KMS-11 (cell line): ENCODE results near the gene ZNF275.

Experiments
- H2AFZ ChIP-seq: fragments of 200-600 bp; sonication (generic); 2 replicates; pipeline ENCODE4 v1.6.1; 2016; ENCODE audit warnings: antibody characterized with exemption, mixed run types, low read depth
- H3K27ac ChIP-seq: fragments of 200-600 bp; sonication (generic); 2 replicates; pipeline ENCODE4 v1.6.1; 2016; ENCODE audit warnings: mild to moderate bottlenecking, mixed run types
- H3K27me3 ChIP-seq: fragments of 200-600 bp; sonication (generic); 2 replicates; pipeline ENCODE4 v1.6.1; 2017; ENCODE audit warnings: mild to moderate bottlenecking, low read depth, mixed run types, moderate library complexity; ENCODE audit not compliant: insufficient read depth
- H3K36me3 ChIP-seq: fragments of 200-600 bp; sonication (generic); 2 replicates; pipeline ENCODE4 v1.6.1; 2017; ENCODE audit warnings: mild to moderate bottlenecking, mixed run types; ENCODE audit not compliant: insufficient read depth
- H3K4me1 ChIP-seq: fragments of 200-600 bp; sonication (generic); 2 replicates; pipeline ENCODE4 v1.6.1; 2016; ENCODE audit warnings: mild to moderate bottlenecking, low read depth, mixed run types; ENCODE audit not compliant: poor library complexity, severe bottlenecking
- H3K4me2 ChIP-seq: fragments of 200-600 bp; sonication (generic); 2 replicates; pipeline ENCODE4 v1.7.0; 2016; ENCODE audit warnings: mild to moderate bottlenecking, mixed run types
- H3K4me3 ChIP-seq: fragments of 200-600 bp; sonication (generic); IDR thresholded peaks from 2 replicates; pipeline ENCODE4 v1.6.1; 2017; ENCODE audit warnings: low read depth, low read length, mixed read lengths; ENCODE audit not compliant: insufficient read depth
- H3K79me2 ChIP-seq: fragments of 200-600 bp; sonication (generic); 2 replicates; pipeline ENCODE4 v1.6.1; 2016; ENCODE audit warnings: low read depth, mixed run types; ENCODE audit not compliant: insufficient read depth
- H3K9ac ChIP-seq: fragments of 200-600 bp; sonication (generic); 2 replicates; pipeline ENCODE4 v1.6.1; 2016; ENCODE audit warnings: mild to moderate bottlenecking, mixed run types
- H4K20me1 ChIP-seq: fragments of 200-600 bp; sonication (generic); 2 replicates; pipeline ENCODE4 v1.6.1; 2016; ENCODE audit warnings: mild to moderate bottlenecking, mixed run types; ENCODE audit not compliant: insufficient read depth
- TF ChIP-seq, protein P1 (sequence below): fragments of 200-600 bp; sonication (generic); conservative IDR thresholded peaks from 2 replicates; pipeline ENCODE4 v1.6.1; 2017; ENCODE audit warnings: low read depth, mild to moderate bottlenecking, antibody characterized with exemption, low read length, moderate library complexity, mixed read lengths

Gene ZNF275

DNA sequence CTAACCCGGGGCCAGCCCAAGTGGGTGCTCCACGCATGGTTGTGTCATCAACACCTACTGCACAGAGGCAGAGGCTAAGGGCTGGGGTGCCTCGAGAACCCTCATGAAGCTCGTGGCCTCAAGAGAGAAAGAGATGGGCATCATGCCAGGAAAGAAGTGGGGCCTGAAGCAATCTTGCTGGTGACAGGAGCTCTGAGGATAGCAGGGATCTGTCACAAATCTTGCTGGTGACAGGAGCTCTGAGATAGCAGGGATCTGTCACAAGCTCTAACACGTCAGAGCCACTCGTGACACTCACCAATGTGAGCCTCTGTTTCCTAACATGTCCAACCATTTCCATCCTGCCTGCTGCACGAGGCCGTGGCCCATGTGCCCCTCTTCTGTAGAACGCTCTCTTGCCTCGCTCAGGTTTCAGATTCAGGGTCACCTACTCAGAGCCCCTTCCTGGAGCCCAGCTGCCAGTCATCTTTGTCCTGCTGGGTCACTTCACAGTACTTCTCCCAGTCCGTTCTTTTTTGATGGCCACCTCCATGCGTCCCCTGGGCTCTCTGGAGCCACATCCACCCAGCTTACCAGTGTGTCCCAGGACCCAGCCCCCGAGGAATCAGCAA is 46.1 kb downstream of the ZNF275 start:
- no peaks in the 10 kb centered on the region for H3K4me1 ChIP-seq
- no peaks in the 10 kb centered on the region for H3K36me3 ChIP-seq
- H4K20me1 ChIP-seq: no peaks in the 10 kb centered on the region
- no peak overlapping the region for H3K4me2 ChIP-seq
- H2AFZ ChIP-seq: no peak overlapping the region
- no peak overlapping the region for H3K9ac ChIP-seq
- H3K79me2 ChIP-seq: no peaks in the 10 kb centered on the region
- H3K4me3 ChIP-seq: no peak overlapping the region
- no peak overlapping the region for H3K27ac ChIP-seq
- TF ChIP-seq, protein P1, sequence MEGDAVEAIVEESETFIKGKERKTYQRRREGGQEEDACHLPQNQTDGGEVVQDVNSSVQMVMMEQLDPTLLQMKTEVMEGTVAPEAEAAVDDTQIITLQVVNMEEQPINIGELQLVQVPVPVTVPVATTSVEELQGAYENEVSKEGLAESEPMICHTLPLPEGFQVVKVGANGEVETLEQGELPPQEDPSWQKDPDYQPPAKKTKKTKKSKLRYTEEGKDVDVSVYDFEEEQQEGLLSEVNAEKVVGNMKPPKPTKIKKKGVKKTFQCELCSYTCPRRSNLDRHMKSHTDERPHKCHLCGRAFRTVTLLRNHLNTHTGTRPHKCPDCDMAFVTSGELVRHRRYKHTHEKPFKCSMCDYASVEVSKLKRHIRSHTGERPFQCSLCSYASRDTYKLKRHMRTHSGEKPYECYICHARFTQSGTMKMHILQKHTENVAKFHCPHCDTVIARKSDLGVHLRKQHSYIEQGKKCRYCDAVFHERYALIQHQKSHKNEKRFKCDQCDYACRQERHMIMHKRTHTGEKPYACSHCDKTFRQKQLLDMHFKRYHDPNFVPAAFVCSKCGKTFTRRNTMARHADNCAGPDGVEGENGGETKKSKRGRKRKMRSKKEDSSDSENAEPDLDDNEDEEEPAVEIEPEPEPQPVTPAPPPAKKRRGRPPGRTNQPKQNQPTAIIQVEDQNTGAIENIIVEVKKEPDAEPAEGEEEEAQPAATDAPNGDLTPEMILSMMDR: no peak
- no peaks in the 10 kb centered on the region for H3K27me3 ChIP-seq

- H3K79me2 ChIP-seq: no peaks in the 10 kb centered on the region
- H3K4me2 ChIP-seq: no peak overlapping the region
- no peaks in the 10 kb centered on the region for H3K27me3 ChIP-seq
- no peak overlapping the region for H3K9ac ChIP-seq
- no peak overlapping the region for H2AFZ ChIP-seq
- no peak overlapping the region for H3K4me3 ChIP-seq
- H3K36me3 ChIP-seq: no peaks in the 10 kb centered on the region
- TF ChIP-seq, protein P1: no peak
- no peak overlapping the region for H3K27ac ChIP-seq
- H3K4me1 ChIP-seq: no peaks in the 10 kb centered on the region
- H4K20me1 ChIP-seq: no peaks in the 10 kb centered on the region
Observed at GRCh38 chrX:153380691-153381090, 46.7 kb downstream of the ZNF275 start.

GRCh38 chrX:153381684-153382532 is 48.0 kb downstream of the ZNF275 start:
- no peak overlapping the region for H2AFZ ChIP-seq
- no peaks in the 10 kb centered on the region for H3K27me3 ChIP-seq
- H3K4me1 ChIP-seq: no peaks in the 10 kb centered on the region
- H4K20me1 ChIP-seq: no peaks in the 10 kb centered on the region
- no peak overlapping the region for H3K9ac ChIP-seq
- H3K36me3 ChIP-seq: no peaks in the 10 kb centered on the region
- H3K27ac ChIP-seq: no peak overlapping the region
- no peak overlapping the region for H3K4me2 ChIP-seq
- H3K4me3 ChIP-seq: no peak overlapping the region
- TF ChIP-seq, protein P1: no peak
- no peaks in the 10 kb centered on the region for H3K79me2 ChIP-seq

DNA sequence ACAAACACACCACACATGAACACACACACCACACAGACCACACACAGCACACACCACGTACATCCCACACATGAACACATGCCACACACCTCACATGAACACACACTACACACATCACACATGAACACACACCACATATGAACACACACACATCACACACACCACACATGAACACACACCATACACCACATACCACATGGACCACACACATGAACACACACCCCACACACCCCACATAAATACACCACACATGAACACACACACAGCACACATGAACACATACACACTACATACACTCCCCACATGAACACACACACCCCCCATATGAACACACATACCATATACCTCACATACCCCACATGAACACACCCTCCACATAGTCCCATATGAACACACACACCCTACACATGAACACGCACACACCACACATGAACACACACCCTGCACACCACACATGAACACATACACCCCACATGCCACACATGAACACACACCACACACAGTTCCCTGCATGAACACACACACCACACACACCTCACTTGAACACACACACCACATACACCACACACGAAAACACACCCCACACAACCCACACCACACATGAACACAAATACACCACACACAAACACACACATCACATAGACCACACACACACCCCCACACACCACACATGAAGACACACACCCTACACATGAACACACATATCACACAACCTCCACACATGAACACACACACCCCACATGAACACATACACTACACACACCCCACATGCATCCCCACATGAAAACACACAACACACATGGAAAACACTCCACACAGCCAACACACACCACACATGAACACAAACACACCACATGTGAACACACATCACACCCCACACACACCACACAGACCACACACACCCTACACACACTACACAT is 48.9 kb downstream of the ZNF275 start:
- Histone ChIP-seq H3K36me3 (no peaks in the 10 kb centered on the region), H3K27ac (no peak overlapping the region), H3K9ac (no peak overlapping the region), H3K4me2 (no peak overlapping the region), H3K4me1 (no peaks in the 10 kb centered on the region), H2AFZ (no peak overlapping the region), H3K4me3 (no peak overlapping the region), H4K20me1 (no peaks in the 10 kb centered on the region), H3K27me3 (no peaks in the 10 kb centered on the region), H3K79me2 (no peaks in the 10 kb centered on the region)
- TF ChIP-seq, protein P1: no peak
